ENCODE results near the gene WBP2NL. TPM values are rescaled to one million over a fixed set of nuclear protein-coding genes. Genes with fewer than 3 reads are reported as not detected.

Gene WBP2NL
- total RNA-seq, 4 donors from 2014 or later, result 1.1 to 1.5 (median 1.3) TPM

GRCh38 chr22:42035256-42035655 is 36.7 kb downstream of the WBP2NL start:
- TF ChIP-seq, protein P1, sequence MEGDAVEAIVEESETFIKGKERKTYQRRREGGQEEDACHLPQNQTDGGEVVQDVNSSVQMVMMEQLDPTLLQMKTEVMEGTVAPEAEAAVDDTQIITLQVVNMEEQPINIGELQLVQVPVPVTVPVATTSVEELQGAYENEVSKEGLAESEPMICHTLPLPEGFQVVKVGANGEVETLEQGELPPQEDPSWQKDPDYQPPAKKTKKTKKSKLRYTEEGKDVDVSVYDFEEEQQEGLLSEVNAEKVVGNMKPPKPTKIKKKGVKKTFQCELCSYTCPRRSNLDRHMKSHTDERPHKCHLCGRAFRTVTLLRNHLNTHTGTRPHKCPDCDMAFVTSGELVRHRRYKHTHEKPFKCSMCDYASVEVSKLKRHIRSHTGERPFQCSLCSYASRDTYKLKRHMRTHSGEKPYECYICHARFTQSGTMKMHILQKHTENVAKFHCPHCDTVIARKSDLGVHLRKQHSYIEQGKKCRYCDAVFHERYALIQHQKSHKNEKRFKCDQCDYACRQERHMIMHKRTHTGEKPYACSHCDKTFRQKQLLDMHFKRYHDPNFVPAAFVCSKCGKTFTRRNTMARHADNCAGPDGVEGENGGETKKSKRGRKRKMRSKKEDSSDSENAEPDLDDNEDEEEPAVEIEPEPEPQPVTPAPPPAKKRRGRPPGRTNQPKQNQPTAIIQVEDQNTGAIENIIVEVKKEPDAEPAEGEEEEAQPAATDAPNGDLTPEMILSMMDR (IDR thresholded peaks at IDR 0.05; ENCODE audit: low read depth), result no peak

DNA sequence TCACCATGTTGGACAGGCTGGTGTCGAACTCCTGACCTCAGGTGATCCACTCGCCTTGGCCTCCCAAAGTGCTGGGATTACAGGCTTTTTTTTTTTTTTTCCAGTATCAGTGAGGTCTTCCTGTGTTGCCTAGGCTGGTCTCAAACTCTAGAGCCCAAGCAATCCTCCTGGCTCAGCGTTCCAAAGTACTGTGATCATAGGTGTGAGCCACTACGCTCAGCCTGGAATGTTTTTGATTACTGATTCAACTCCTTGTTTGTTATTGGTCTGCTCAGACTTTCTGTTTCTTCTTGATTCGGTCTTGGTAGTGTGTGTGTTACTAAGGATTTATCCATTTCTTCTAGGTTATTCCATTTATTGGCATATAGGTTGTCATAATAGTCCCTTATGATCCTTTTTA is 40.7 kb downstream of the WBP2NL start:
- TF ChIP-seq, protein P1 (IDR thresholded peaks at IDR 0.05; ENCODE audit: low read depth), result no peak

DNA sequence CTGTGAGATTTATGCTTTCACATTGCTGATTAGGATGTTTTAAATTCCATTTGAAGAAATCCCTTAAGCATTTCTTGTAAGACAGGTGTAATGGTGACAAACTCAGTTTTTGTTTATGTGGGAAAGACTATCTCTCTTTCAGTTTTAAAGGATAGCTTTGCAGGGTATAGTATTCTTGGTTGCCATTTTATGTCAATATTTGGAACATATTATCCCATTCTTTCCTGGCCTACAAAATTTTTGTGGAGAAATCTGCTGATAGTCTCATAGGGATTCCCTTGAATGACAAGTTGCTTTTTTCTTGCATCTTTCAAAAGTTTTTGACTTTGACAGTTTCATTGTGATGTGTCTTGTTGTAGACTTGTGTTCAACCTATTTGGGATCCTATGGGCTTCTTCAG is 43.2 kb downstream of the WBP2NL start:
- TF ChIP-seq, protein P1 (IDR thresholded peaks at IDR 0.05; ENCODE audit: low read depth), result no peak

- TF ChIP-seq, protein P1 (IDR thresholded peaks at IDR 0.05; ENCODE audit: low read depth), result no peak
Measured at GRCh38 chr22:42050641-42051180, 52.1 kb downstream of the WBP2NL start.

DNA sequence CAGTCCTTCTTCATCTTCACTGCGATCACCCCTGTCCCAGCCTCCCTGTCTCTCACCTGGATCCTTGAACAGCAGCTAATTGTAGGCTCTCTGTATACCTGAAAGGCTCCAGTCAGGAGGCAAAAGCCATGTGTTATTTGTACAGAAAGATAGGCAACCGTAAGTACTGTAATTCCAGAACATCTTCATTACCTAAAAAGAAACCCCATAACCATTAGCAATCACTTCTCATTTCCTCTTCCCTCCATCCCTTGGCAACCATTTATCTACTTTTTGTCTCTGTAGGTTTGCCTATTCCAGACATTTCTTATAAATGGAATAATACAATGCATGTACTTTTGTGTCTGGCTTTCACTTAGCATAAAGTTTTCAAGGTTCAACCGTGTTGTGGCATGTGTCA is 54.2 kb downstream of the WBP2NL start:
- TF ChIP-seq, protein P1 (IDR thresholded peaks at IDR 0.05; ENCODE audit: low read depth), result no peak

- TF ChIP-seq, protein P1 (IDR thresholded peaks at IDR 0.05; ENCODE audit: low read depth), result no peak
Measured at GRCh38 chr22:42056757-42057511, 58.3 kb downstream of the WBP2NL start.

DNA sequence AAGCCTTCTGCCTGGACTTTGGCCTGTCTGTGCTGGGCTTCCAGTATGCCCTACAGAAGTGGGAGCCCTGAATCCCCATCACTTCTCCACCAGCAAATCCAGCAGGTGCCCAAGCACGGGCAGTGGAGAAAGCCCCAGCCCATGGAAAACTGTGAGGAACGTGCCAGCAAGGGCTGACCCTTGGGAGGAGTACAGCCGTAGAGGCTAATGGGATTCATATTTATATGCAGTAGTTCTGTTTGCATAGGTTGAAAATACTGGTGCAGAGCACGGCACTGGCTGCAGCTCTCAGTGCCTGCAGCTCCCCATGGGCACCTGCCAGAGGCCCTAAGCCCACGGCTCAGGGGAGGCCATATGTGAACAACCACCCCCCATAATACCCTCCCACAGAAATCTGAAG is 61.9 kb downstream of the WBP2NL start:
- TF ChIP-seq, protein P1 (IDR thresholded peaks at IDR 0.05; ENCODE audit: low read depth), result no peak

All from subcutaneous adipose tissue (tissue), 4 donors.